GDM1 (cell line): ENCODE data around the gene ADI1.
"Not testable (repeated sequence)": the region's sequence is repeated elsewhere in the genome, so short reads cannot be mapped to it uniquely, and the experiment has no call there.

ENCODE experiments used
- DNase-seq: peaks from one replicate; lab custom pipeline; 2025; lab: John Stamatoyannopoulos, UW

The ADI1 gene

DNA sequence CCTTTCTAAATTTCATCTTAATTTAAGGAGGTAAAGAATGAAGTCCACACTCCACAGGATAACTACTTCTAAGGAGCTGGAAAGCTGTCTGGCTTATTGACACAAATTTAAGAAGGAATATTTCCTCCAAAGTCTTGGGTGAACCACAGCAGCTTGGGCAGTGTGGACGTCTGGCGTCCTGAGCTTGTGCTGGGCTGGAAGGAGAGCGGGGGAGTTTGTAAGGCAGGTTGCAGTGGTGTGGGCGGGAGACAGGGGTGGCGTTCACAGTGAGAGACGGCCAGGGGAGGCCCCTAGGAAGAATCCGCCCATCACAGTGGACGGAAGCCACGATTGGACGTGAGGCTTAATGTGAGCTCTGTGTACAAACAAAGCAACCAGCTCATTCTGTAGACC is 25.7 kb downstream of the ADI1 start:
- DNase-seq: no peak

GRCh38 chr2:3492951-3493614 is 26.2 kb downstream of the ADI1 start:
- DNase-seq: no peak

DNA sequence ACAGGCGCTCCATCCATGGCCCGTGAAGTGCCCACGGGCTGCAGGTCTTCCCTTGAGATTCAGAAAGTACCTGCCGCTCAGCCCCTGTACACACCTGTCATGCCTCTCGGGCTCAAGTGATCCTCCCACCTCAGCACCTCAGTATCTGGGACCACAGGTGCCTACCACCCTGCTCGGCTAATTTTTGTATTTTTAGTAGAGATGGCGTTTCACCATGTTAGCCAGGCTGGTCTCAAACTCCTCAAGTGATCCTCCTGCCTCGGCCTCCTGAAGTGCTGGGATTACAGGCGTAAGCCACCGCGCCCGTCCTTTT is 26.9 kb downstream of the ADI1 start:
- not testable (repeated sequence) for DNase-seq

DNA sequence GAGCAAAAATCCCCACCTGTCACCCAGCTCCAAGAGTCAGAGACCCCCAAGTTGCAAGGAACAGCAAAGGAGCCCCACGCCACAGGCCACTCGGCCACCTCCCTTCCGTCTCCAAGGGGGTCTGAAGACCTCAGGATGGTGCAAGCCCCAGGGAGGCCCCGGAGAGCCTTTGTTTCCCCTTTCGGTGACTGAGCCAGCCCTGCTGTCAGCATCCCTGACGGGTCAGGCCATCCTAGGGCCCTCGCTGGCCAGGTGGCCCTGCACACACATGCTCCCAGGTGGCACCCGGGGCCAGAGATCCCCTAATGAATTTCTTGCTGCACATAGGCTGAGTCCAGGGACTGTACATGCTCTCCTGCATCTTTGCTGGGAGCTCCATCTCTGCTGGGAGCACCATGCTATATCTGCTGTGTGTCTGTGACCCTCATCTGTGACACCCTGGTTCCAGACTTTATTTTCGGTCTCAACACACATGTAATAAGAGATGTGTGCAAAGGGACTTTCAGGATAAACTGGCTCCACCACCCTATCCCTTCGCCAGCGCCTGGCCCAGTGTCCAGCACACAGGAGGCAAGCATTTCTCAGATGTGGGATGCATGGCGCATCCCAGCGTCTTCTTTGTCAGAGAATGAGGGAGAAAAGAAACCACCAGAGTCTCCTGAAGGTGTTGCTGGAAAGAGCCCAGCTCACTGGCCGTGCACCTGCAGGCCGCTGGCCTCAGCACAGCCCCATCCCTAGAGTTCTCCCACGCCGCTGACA is 27.4 kb downstream of the ADI1 start:
- no peak for DNase-seq

- no peak for DNase-seq
Observed at GRCh38 chr2:3491306-3491705, 28.0 kb downstream of the ADI1 start.

DNA sequence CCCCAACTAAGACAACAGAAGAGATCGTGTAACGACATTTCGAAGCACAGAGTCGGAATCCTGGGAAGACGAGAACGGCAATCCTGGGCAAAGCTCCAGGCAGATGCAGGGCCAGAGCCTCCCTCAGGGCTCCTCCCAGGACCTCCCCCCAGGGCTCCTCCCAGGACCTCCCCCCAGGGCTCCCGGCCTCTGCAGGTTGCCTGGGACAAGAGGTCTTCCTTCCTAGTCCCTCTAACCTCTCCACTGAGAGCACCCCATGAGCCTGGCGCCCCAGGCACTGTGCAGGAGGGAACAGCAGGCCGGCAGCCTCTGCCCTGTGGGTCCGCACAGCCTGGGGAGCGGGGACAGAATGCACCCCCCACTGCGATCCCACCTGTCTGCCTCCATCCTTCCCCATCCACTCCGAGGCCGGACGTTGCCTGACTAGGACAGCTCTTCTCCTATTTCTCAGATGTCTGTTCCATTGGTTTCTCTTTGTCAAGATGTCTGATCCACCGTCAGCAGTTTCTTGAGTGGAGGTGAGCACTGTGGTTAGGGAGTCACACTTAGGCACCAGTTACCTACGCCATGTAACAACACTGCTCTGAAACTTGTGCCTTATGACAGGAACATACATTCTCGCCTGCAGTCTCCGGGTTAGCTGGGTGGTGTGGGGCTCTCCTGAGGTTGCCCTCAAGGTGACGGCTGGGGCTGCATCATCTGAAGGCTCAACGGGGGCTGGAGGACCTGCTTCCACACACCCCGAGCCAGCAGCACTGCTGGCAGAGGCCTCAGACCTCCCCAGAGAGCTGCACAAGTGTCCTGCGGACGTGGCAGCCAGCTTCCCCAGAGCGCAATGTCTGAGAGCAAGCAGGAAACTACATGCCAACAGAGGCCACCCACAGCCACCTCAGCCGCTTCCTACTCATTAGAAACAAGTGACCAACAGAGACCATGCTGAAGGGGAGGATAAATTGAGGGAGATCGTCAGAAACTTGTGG is 28.9 kb downstream of the ADI1 start:
- no peak for DNase-seq

GRCh38 chr2:3489764-3490115 is 29.6 kb downstream of the ADI1 start:
- DNase-seq: no peak

DNA sequence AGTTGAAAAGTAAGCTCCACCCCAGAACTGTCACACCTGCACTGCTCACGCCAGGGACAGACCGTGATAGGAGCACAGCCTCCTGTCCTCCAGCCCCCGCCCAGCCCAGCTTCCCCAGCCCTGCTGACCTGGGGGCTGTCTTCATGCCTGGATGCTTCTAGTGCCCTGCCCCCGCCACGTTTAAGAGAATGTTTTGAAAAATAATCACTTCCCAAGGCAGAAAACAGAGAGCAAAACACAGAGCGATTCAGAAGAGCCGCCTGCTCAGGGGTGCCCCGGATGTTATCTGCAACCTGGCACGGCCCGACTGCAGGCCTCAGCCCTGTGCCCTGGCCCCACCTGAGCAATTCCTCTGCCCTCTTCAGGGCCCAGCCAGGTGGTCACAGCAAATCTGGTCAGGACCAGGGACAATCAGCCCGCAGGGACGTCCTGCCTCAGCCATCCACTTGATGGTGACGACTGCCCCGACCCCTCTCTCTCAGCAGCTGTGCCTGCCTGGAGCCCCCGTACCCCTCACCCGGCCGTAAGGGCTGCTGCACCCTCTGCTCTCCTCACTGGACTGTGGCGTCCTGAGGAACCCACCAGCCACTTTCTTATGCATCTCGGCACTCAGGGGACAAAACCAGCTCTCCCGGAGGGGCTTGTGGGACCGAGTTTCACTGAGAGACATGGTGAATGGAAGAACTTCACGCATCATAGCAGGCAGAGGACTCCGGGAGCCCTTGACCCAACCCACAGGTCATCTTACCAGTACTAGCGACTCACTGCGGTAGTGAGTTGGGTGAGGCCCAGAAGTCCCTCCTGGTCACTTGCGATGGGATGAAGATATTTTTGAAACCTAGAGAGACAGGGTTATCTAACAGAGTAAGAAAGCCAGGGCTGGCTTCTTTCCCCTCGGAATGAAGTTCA is 30.2 kb downstream of the ADI1 start:
- DNase-seq: no peak

GRCh38 chr2:3488061-3488531 is 31.2 kb downstream of the ADI1 start:
- DNase-seq: no peak

DNA sequence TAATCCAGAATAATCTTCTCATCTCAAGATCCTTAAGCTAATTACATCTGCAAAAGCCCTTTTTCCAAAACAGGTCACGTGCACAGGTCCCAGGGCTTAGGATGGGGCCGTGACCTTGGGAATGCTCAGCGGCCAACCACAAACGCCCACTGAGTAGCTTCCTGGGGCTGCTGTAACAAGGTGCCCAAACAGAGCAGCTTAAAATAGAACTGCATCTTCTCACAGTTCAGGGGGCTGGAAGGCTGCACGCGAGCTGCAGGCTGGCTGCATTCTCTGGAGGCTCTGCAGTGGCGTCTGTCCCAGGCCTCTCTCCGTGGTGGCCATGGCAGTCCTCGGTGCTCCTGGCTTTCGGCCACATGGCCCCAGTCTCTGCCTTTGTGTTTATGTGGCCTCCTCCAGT is 31.9 kb downstream of the ADI1 start:
- no peak for DNase-seq

- no peak for DNase-seq
Observed at GRCh38 chr2:3487028-3487425, 32.3 kb downstream of the ADI1 start.

GRCh38 chr2:3486047-3487027 is 33.0 kb downstream of the ADI1 start:
- DNase-seq: no peak

GRCh38 chr2:3485166-3485565 is 34.2 kb downstream of the ADI1 start:
- no peak for DNase-seq

- DNase-seq: no peak
Observed at GRCh38 chr2:3483986-3484960, 35.1 kb downstream of the ADI1 start.

GRCh38 chr2:3483227-3483985 is 35.9 kb downstream of the ADI1 start:
- no peak for DNase-seq

- no peak for DNase-seq
Observed at GRCh38 chr2:3482363-3482821, 36.9 kb downstream of the ADI1 start.

DNA sequence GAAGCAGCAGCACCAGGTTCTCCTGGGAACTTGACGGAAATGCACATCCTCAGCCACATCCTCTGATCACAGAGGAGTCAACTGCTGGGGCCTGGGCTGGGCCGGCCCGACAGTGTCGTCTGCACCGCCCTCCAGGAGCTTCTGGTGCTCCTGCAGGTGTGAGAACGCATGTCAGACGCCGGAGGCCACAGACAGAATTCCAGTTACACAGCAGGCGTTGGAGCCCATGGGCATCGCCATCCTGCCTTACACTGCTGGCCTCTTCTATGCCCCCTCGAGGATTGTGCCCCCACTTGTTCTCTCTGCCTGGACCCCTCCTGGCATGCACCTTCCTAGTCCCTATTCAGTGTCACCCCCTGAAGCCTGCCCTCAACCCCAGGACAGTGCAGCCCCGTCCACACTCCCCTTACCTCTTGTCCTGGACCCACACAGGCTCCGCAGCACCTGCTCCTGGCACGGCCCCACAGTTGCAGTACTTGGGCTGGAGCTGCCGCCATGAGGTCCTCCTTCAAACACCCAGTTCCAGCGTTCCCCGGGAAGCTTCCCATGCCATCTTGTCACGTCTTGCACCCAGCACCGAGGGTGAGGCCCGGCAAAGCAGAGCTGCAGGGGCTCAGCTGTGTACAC is 37.5 kb downstream of the ADI1 start:
- DNase-seq: no peak

GRCh38 chr2:3481011-3481400 is 38.3 kb downstream of the ADI1 start:
- no peak for DNase-seq
